Ovary (tissue), 3 donors: ENCODE data around the gene GRK2.

Experiments
- CTCF ChIP-seq, 3 donors: fragments of 450-650 bp in 2 of 3; fragments of 200-600 bp in 1 of 3; IDR thresholded peaks; one replicate each; pipeline versions ENCODE4 v1.5.1 to v1.8.0; 2016 to 2022; ENCODE audit warnings: antibody characterized with exemption in 3 of 3, mild to moderate bottlenecking in 1 of 3
- EP300 ChIP-seq: sonication (generic); formaldehyde crosslinking; IDR thresholded peaks from one replicate; pipeline ENCODE4 v1.6.1; 2017; ENCODE audit warnings: antibody characterized with exemption
- POLR2A ChIP-seq: fragments of 450-650 bp; IDR thresholded peaks from one replicate; pipeline ENCODE4 v1.6.1; 2017; ENCODE audit warnings: antibody characterized with exemption, mild to moderate bottlenecking, moderate library complexity
- donor health status: DM: no; HTN: no; CAD: no.

GRCh38 chr11:67300256-67300755 lies 34.0 kb downstream of the GRK2 start:
- no peak for TF ChIP-seq CTCF (IDR thresholded peaks at IDR 0.05)
- TF ChIP-seq EP300, result no peak
- no peak for TF ChIP-seq POLR2A
